Pancreas (tissue), 10 donors: ENCODE results near the gene SP2. TPM values are rescaled to one million over a fixed set of nuclear protein-coding genes. Genes with fewer than 3 reads are reported as not detected.

Experiments
- ATAC-seq, 4 donors: fragments of 200-7000 bp; cut with Tn5 transposase; one replicate each; pipeline versions ENCODE4 v1.8.0 to v1.9.1; 2020; ENCODE audit warnings: mild to moderate bottlenecking in 4 of 4, moderate library complexity in 4 of 4
- DNase-seq, 6 donors: peaks; one replicate each; pipeline ENCODE4 v3.0.0-alpha.2; 2020
- FAIRE-seq: peaks from 2 replicates; lab custom pipeline; 2012; peaks lifted over from hg19 to GRCh38; lab: Jason Lieb, UNC
- H3K27ac ChIP-seq, 4 donors: fragments of 200-600 bp; sonication (generic); 1 replicate in 3 of 4; 2 replicates in 1 of 4; pipeline versions ENCODE4 v1.5.0 to v1.8.0; 2020
- H3K27me3 ChIP-seq, 4 donors: fragments of 200-600 bp; one replicate each; pipeline ENCODE4 v1.8.0; 2021
- H3K36me3 ChIP-seq, 3 donors: fragments of 200-600 bp; sonication (generic) in 1 of 3; one replicate each; pipeline versions ENCODE4 v1.5.0 to v1.8.0; 2020 to 2021
- H3K4me1 ChIP-seq, 3 donors: fragments of 200-600 bp; one replicate each; pipeline ENCODE4 v1.8.0; 2021
- H3K4me3 ChIP-seq, 4 donors: fragments of 200-600 bp; sonication (generic) in 2 of 4; one replicate each; pipeline versions ENCODE4 v1.5.0 to v1.8.0; 2020 to 2021
- H3K9me3 ChIP-seq, 4 donors: fragments of 200-600 bp; one replicate each; pipeline ENCODE4 v1.8.0; 2021
- WGBS, 2 donors: extraction: QIAGEN DNeasy Blood & Tissue Kit; methylation state at CpG; one replicate each; pipeline ENCODE4 v1.1.7; 2013; 5-methylcytosine and 5-hydroxymethylcytosine counted together
- intact Hi-C, 3 donors: fragments of 100-400 bp; cut with DNase I; formaldehyde crosslinking; loops; one replicate each; pipeline versions ENCODE4 v1.11.1 to v1.14.2; 2022
- polyA plus RNA-seq, 2 donors: library from polyadenylated mRNA; stranded (reverse); fragments of 200-250 nt; gene quantifications; one replicate each; pipeline ENCODE4 v1.2.3, GENCODE V29; 2013
- total RNA-seq, 6 donors: library from RNA; stranded (reverse); fragmentation: NEBNext Ultra II Directional in 4 of 6; extraction: Animal tissue kit (Norgen Biotek cat#: 25700) in 4 of 6; gene quantifications; one replicate each; pipeline versions ENCODE4 v1.2.1 to v1.2.4, GENCODE V29; 2021 to 2023
- TF ChIP-seq, protein P1 (sequence below), 4 donors: fragments of 200-600 bp; sonication (generic) in 3 of 4; IDR thresholded peaks; one replicate each; pipeline versions ENCODE4 v1.5.0 to v1.8.0; 2021; ENCODE audit warnings: antibody characterized with exemption in 4 of 4
- donor health status: healthy with polysubstance abuse.
- donor health status: DM: no; HTN: no; CAD: no; lungs with moderate emphysema.
- donor health status: DM: no; HTN: no; CAD: no.
- donor health status: control.
- donor health status: control.
- donor health status: Bipolar disorder and iron deficiency.
- donor health status: DM: yes; HTN: yes; CAD: no.
- donor health status: DM: no; HTN: no; CAD: no.
- donor health status: DM: no; HTN: no; CAD: no.
- donor health status: DM: yes; HTN: yes; CAD: no.

Gene SP2
- total and polyA plus RNA-seq, 8 donors, result 5.2 to 8.8 (median 6.9) TPM

DNA sequence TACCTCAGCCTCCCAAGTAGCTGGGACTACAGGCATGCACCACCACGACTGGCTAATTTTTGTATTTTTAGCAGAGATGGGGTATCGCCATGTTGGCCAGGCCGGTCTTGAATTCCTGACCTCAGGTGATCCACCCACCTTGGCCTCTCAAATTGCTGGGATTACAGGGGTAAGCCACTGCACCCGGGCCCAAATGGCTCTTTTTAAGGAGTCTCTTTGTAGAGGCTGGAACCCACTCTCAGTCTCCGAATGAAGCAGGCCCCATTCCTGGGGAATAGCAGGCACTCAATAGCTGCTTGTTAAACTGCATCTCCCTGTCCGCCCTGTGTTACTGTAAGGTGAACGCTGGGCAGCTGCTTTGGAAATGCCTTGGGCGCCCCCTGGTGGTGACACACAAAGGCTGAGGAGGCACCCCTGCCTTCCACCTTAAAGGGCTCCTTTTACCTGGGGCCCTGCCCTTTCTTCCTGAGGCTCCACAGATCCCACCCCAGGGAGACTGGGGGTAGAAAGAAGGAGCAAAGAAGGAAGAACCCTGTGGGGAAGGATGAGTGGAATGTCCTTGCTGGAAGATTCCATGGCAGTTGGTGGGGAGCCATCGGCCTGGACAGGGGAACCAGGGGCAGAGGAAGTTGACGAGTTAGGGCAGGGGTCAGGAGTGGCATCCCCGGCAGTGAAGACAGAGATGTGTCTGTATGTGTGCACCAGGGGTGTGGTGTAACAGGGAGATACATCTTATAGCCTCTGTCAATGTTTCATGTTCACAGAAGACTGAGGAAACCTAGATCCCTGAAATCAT lies 6.1 kb upstream of the SP2 start:
- 35 to 36% methylated on average over 11 of the region's 11 CpGs for WGBS, 2 donors
- H3K4me3 ChIP-seq, result no peak overlapping the region
- H3K4me1 ChIP-seq, result peaks cover 0 to 7% (median 0%) of the 10 kb centered on the region in 3 donors
- intact Hi-C loops, result loop anchor here in 2 of 3 donors (2.0 to 5.0 kb wide), 2 partner anchors 48 to 49 kb away; partner anchors contain the start of gene SCRN2 (in 2 of the 2)
- no peaks in the 10 kb centered on the region for H3K9me3 ChIP-seq
- TF ChIP-seq, protein P1, sequence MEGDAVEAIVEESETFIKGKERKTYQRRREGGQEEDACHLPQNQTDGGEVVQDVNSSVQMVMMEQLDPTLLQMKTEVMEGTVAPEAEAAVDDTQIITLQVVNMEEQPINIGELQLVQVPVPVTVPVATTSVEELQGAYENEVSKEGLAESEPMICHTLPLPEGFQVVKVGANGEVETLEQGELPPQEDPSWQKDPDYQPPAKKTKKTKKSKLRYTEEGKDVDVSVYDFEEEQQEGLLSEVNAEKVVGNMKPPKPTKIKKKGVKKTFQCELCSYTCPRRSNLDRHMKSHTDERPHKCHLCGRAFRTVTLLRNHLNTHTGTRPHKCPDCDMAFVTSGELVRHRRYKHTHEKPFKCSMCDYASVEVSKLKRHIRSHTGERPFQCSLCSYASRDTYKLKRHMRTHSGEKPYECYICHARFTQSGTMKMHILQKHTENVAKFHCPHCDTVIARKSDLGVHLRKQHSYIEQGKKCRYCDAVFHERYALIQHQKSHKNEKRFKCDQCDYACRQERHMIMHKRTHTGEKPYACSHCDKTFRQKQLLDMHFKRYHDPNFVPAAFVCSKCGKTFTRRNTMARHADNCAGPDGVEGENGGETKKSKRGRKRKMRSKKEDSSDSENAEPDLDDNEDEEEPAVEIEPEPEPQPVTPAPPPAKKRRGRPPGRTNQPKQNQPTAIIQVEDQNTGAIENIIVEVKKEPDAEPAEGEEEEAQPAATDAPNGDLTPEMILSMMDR (IDR thresholded peaks at IDR 0.05), result peak; percentile 94 to 97 (median 96)
- DNase-seq, result peak; percentile 75 to 98 (median 90)
- no peak overlapping the region for H3K27ac ChIP-seq
- no peaks in the 10 kb centered on the region for H3K27me3 ChIP-seq
- FAIRE-seq, result no peak
- no peaks in the 10 kb centered on the region for H3K36me3 ChIP-seq
- peak; percentile 95 to 98 (median 96) for ATAC-seq

DNA sequence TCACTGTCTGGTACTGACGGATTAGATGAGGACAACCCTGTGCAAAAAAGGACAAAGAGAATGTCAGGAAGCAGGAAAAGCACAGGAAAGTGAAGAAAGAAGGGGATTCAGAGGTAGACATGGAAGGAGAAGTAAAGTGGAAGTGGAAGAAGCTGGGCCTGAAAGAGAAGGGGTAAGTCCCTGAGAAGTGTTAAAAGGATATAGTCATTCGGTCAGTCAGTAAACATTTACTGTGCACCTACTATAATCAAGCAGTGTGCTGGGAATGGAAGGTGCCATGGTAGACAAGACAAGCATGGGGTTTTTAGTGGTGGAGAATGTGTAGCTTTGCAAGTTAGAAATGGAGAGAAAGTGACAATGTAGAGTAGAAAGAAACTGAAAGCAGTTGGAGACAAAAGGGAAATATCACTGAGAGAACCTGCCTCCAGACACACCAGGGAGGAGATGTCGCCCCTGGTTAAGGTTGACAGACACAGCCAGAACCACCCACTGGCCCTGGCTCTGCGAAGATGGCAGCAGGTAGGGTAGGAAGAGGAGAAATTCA lies 4.4 kb upstream of the SP2 start:
- FAIRE-seq, result no peak

DNA sequence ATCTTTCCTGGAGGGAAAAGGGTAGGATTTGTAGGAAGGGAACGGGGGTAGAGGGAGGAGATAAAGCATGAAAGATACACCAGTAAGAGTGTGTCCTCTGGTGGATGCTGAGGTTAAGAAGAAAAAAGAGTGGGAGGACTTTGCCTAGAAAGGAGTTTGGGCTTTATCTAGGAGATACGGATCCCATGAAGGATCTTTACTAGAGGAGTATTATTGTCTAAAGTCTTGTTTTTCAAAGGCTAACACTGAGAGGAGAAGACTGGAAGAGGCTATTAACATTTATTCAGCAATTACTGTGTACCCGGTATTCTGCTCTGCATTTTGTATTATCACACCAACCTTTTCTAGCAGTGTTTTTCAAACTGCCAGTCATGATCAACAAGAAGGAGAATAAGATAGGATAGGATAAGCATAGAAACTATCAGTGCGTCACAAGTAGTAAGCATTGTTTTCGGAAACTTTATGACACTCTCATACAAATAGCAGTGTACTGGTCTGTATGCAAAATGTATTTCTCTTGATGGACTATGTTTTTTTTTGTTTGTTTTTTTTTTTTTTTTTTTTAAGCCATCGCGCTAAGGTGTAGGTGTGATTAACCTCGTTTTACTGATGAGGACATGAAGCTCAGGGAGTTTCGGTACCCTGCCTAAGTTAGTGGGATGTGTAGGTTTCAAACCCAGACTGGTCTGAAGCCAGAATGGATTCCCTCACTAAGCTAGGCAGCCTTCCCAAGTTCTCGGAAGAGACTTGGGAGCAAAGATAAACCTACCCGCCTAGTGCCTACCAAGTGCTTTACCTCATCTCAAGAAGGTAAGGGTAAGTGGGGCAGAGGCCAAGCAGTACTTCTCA lies 1.3 kb upstream of the SP2 start:
- Histone ChIP-seq H3K36me3 (no peaks in the 10 kb centered on the region), H3K4me1 (peaks cover 0 to 15% (median 0%) of the 10 kb centered on the region in 3 donors), H3K9me3 (no peaks in the 10 kb centered on the region), H3K27ac (peak overlapping the region; percentile 66 to 85 (median 78)), H3K4me3 (peak overlapping the region; percentile 36 to 76 (median 62)), H3K27me3 (no peaks in the 10 kb centered on the region)
- TF ChIP-seq, protein P1 (IDR thresholded peaks at IDR 0.05), result no peak
- no peak for DNase-seq
- intact Hi-C loops, result loop anchor here in 1 of 3 donors (5.0 kb wide), 1 partner anchor 52 kb away; the partner anchor contains the start of gene SCRN2
- no peak for ATAC-seq
- no peak for FAIRE-seq
- 18 to 26% methylated on average over 11 of the region's 11 CpGs for WGBS, 2 donors

More for the DNA sequence above, 4.4 kb upstream of the SP2 start:
- Histone ChIP-seq H3K27me3 (no peaks in the 10 kb centered on the region), H3K4me3 (no peak overlapping the region), H3K9me3 (no peaks in the 10 kb centered on the region), H3K4me1 (peaks cover 0 to 7% (median 0%) of the 10 kb centered on the region in 3 donors), H3K27ac (no peak overlapping the region), H3K36me3 (no peaks in the 10 kb centered on the region)
- intact Hi-C loops, result loop anchor here in 1 of 3 donors (5.0 kb wide), 1 partner anchor 49 kb away; the partner anchor contains the start of gene SCRN2
- 85 to 89% methylated on average over 4 of the region's 4 CpGs for WGBS, 2 donors
- TF ChIP-seq, protein P1 (IDR thresholded peaks at IDR 0.05), result no peak
- ATAC-seq (no peak), DNase-seq (no peak)

DNA sequence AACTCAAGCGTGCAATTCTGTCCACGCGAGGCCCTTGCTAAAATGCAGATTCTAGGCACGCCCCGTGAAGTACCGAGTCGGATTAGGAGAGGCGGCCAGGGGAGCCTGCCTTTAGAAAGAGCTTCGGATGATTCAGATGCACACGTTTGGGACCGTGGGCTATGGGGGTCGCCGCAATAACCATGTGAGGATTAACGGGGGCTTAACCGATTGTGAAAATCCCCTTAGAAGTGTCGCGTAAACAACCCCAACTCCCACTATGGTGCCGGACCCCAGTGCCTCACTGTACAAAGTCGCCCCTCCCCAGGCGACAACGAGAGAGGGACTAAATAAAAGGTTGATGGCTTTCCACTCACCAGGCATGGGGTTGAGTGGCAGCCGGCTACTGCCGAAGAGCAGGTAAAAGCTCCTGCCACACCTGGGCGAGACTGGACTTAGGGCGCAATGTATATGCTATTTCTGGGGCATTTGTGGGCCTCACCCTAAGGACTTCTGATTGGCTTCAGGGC lies 635 bp upstream of the SP2 start:
- TF ChIP-seq, protein P1 (IDR thresholded peaks at IDR 0.05), result no peak
- Histone ChIP-seq H3K27ac (peak overlapping the region; percentile 66 to 85 (median 78)), H3K9me3 (no peaks in the 10 kb centered on the region), H3K4me1 (peaks cover 0 to 15% (median 0%) of the 10 kb centered on the region in 3 donors), H3K36me3 (no peaks in the 10 kb centered on the region), H3K27me3 (no peaks in the 10 kb centered on the region), H3K4me3 (peak overlapping the region; percentile 36 to 76 (median 62))
- FAIRE-seq (no peak), DNase-seq (peak in 2 of 6 donors; percentile 33 to 39), ATAC-seq (no peak)
- intact Hi-C loops, result no loop called here
- WGBS, 2 donors, result 0% methylated on average over 25 of the region's 25 CpGs
